Central memory CD8-positive, alpha-beta T cell (primary cell): ENCODE results near the gene ARHGAP15.
A peak's percentile ranks its signal among the peaks of the same experiment; 100 is the strongest.

Experiments used
- ATAC-seq: fragments of 150-1000 bp; cut with Tn5 transposase; replicated peaks from 2 replicates; pipeline ENCODE4 v1.10.0; 2022; ENCODE audit warnings: mild to moderate bottlenecking, moderate FRiP score, moderate number of reproducible peaks; ENCODE audit not compliant: poor library complexity, severe bottlenecking; ENCODE audit errors: extremely low read depth
- DNase-seq, 2 donors: peaks; one replicate each; pipeline ENCODE4 v3.0.0; 2021; ENCODE audit warnings: low spot score in 2 of 2
- H3K27ac Mint-ChIP-seq: one replicate; pipeline ENCODE4 v1.8.0; 2022; ENCODE audit warnings: low read depth, mild to moderate bottlenecking, moderate library complexity, mixed read lengths
- H3K27me3 Mint-ChIP-seq: one replicate; pipeline ENCODE4 v1.8.0; 2022; ENCODE audit warnings: mixed read lengths
- H3K36me3 Mint-ChIP-seq: one replicate; pipeline ENCODE4 v1.8.0; 2022; ENCODE audit warnings: mild to moderate bottlenecking, moderate library complexity, mixed read lengths; ENCODE audit not compliant: insufficient read depth
- H3K4me1 Mint-ChIP-seq: one replicate; pipeline ENCODE4 v1.8.0; 2022; ENCODE audit warnings: mixed read lengths
- H3K4me3 Mint-ChIP-seq: one replicate; pipeline ENCODE4 v1.8.0; 2022; ENCODE audit warnings: mild to moderate bottlenecking, moderate library complexity, mixed read lengths
- H3K9me3 Mint-ChIP-seq: one replicate; pipeline ENCODE4 v1.8.0; 2022; ENCODE audit warnings: mixed read lengths

Gene ARHGAP15

GRCh38 chr2:143263066-143263625 is 133.9 kb downstream of the ARHGAP15 start:
- Mint-ChIP-seq H3K9me3 (peaks cover 4% of the 10 kb centered on the region), H3K27ac (peak overlapping the region; percentile 84), H3K4me3 (no peak overlapping the region), H3K36me3 (peaks cover 15% of the 10 kb centered on the region), H3K27me3 (no peaks in the 10 kb centered on the region), H3K4me1 (peaks cover 46% of the 10 kb centered on the region)
- ATAC-seq (no peak), DNase-seq (no peak)

DNA sequence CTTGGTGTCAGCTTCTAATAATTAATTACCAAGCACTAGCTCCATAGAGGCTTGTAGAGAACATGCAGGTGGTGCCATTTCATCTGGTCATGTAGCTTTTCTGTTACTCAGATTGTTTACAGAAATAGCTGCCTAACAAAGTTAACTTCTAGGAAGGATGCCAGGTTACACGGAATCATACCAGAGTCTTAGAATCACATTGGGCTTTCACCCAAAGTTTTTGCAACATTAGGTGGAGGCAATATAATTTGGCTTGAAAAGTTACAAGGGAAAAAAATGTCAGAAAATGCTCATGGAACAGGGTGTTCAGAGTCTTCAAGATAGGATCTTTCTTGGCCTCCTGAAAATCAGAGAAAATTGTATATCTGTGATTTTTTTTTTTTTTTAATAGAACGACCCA is 135.6 kb downstream of the ARHGAP15 start:
- H3K4me1 Mint-ChIP-seq = peaks cover 32% of the 10 kb centered on the region
- H3K4me3 Mint-ChIP-seq = no peak overlapping the region
- peaks cover 4% of the 10 kb centered on the region for H3K9me3 Mint-ChIP-seq
- DNase-seq (no peak), ATAC-seq (no peak)
- no peak overlapping the region for H3K27ac Mint-ChIP-seq
- H3K36me3 Mint-ChIP-seq = peaks cover 10% of the 10 kb centered on the region
- no peaks in the 10 kb centered on the region for H3K27me3 Mint-ChIP-seq

GRCh38 chr2:143279672-143280071 is 150.5 kb downstream of the ARHGAP15 start:
- Mint-ChIP-seq H3K36me3 (peaks cover 7% of the 10 kb centered on the region), H3K9me3 (no peaks in the 10 kb centered on the region), H3K27ac (peak overlapping the region; percentile 69), H3K4me1 (peaks cover 72% of the 10 kb centered on the region), H3K27me3 (no peaks in the 10 kb centered on the region), H3K4me3 (no peak overlapping the region)
- no peak for ATAC-seq
- DNase-seq = no peak

DNA sequence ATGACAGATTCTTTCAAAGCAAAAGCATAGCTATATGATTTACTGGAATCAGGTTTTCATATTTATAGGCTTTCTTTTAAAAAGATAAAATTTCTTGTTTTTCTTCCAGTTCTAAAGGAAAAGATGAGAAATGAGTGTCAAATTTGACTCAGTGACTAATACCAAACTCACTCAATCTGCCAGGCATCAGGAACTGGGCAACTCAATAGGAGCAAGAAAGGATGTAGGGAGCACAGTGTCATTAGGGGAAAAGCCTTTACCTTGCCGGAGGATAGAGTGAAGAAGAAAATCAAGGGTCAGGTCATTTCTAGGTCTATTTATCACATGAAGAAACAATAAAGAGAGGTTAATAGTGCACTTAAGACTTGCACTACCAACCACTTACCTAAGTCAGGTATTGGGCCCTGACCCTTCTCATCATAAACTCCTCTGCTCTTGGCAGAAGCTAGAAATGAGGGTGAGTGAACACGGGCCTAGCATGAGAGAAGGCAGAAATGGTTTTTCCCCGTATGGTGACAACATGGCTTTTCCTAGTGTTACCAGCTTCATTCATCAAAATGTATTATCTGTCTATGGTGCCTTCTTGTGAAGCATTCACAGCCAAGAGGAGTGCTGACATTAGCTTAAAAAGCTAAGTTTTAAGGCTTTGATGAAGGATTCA is 151.0 kb downstream of the ARHGAP15 start:
- H3K36me3 Mint-ChIP-seq = peaks cover 7% of the 10 kb centered on the region
- no peak for ATAC-seq
- H3K27me3 Mint-ChIP-seq = no peaks in the 10 kb centered on the region
- H3K9me3 Mint-ChIP-seq = no peaks in the 10 kb centered on the region
- no peak overlapping the region for H3K4me3 Mint-ChIP-seq
- H3K27ac Mint-ChIP-seq = peak overlapping the region; percentile 69
- peaks cover 67% of the 10 kb centered on the region for H3K4me1 Mint-ChIP-seq
- DNase-seq = no peak

DNA sequence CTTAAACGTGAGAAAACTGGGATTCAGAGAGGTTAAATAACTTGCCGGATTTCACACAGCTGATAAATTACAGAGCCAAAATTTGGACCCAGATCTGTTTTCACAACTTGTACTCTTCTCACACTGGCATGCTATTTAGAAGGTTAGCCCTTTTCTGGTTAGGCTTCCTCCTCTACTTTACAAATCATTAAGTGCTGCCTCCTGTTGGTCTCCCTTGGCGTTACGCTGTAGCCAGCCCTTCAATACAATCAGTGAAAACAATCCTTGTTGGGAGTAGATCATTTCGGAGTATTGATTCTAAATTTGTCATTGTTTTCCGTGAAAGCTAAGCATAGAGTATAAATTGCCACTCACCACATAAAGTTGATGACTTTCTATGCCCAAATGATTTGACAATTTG is 153.5 kb downstream of the ARHGAP15 start:
- Mint-ChIP-seq H3K4me3 (no peak overlapping the region), H3K27me3 (no peaks in the 10 kb centered on the region), H3K36me3 (peaks cover 11% of the 10 kb centered on the region), H3K9me3 (no peaks in the 10 kb centered on the region), H3K27ac (no peak overlapping the region), H3K4me1 (peaks cover 45% of the 10 kb centered on the region)
- ATAC-seq (no peak), DNase-seq (no peak)

DNA sequence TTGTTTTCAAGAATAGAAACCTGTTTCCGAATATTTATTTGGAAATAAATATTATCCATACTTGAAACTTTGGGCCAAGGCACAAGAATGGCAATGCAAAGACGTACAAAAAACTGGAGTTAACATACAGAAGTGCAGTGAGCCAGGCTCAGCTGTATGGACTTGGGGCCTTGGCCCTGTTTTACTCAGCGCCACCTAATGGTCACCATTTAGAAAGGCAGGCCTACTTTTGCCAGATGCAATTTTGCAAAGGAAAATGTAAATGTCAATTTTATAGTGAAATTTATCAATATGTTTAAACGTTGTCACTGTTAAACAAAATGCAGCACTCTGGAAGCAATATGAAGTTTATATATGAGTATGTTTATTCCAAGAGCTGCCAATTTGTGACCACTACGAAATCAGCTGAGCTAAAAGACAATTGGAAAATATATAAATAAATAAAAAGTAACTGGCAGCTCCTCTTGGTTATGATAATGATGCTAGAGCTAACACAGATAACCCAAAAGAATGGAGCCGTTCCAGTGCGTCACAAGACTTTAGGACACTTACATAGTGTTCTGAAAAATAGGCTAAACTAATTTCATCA is 155.0 kb downstream of the ARHGAP15 start:
- ATAC-seq (no peak), DNase-seq (no peak)
- Mint-ChIP-seq H3K27ac (peak overlapping the region; percentile 38), H3K4me3 (no peak overlapping the region), H3K9me3 (no peaks in the 10 kb centered on the region), H3K4me1 (peaks cover 50% of the 10 kb centered on the region), H3K36me3 (peaks cover 11% of the 10 kb centered on the region), H3K27me3 (no peaks in the 10 kb centered on the region)

DNA sequence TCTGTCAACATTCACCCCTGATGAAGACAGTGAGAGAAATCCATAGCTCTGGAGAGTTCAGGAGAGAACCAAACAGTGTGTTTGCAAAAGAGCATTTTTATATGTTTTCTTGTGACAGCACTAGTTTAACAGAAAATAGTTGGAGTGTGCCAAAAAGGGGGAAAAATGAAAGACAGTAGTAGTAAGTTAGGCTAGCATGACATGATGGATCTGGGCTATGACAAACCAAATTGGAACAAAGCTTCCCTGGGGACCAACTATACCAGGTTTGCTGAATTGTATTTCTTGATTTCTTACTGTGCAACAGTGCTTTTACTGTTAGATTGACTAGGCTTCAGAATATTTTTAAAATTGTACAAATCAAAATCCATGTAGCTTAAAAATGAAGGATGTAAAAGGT is 159.8 kb downstream of the ARHGAP15 start:
- H3K4me1 Mint-ChIP-seq = peaks cover 47% of the 10 kb centered on the region
- H3K9me3 Mint-ChIP-seq = no peaks in the 10 kb centered on the region
- DNase-seq (no peak), ATAC-seq (no peak)
- H3K27me3 Mint-ChIP-seq = no peaks in the 10 kb centered on the region
- no peak overlapping the region for H3K4me3 Mint-ChIP-seq
- peak overlapping the region; percentile 25 for H3K27ac Mint-ChIP-seq
- peaks cover 7% of the 10 kb centered on the region for H3K36me3 Mint-ChIP-seq

DNA sequence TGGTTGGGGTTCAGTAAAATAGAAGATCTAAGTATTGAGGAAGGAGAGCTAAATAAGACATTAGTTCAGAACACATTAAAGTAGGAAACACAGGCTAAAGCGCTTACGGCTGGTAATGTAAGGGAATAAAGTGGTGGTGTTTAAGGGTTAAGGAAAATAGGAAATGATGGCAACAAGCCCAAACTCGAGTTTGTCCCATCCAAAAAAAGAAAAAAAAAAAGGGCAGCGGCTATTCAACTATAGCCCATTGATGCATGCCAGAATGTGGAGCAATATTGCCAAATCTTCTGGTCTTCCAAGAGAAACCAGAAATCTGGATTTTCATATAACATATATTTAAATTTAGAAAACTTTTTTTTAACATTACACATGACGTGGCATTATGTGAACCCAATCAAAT is 161.0 kb downstream of the ARHGAP15 start:
- no peak overlapping the region for H3K4me3 Mint-ChIP-seq
- peaks cover 51% of the 10 kb centered on the region for H3K4me1 Mint-ChIP-seq

DNA sequence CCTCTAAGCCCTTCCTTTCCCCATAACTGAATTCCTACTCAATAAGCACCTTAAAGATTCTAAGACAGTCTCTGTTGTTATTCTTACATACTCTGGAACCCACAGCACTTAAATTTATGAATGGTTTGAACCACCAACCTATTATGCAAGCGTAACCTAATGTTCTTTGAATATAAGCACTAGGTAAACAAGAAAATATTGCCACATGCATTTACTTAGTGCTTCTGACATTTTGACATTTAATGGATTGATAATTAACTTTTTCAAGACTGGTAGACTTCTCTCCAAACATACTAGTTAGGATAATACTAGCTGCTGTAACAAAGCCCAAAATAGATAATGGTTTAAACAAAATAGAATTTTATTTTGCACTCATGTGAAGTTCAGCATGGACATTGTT is 164.8 kb downstream of the ARHGAP15 start:
- Mint-ChIP-seq H3K27ac (peak overlapping the region; percentile 4), H3K36me3 (peaks cover 2% of the 10 kb centered on the region), H3K4me1 (peaks cover 60% of the 10 kb centered on the region), H3K27me3 (no peaks in the 10 kb centered on the region), H3K9me3 (no peaks in the 10 kb centered on the region), H3K4me3 (no peak overlapping the region)
- no peak for ATAC-seq
- no peak for DNase-seq

More for the DNA sequence above, 161.0 kb downstream of the ARHGAP15 start:
- H3K27me3 Mint-ChIP-seq = no peaks in the 10 kb centered on the region
- H3K9me3 Mint-ChIP-seq = no peaks in the 10 kb centered on the region
- peaks cover 6% of the 10 kb centered on the region for H3K36me3 Mint-ChIP-seq
- DNase-seq = no peak
- H3K27ac Mint-ChIP-seq = peak overlapping the region; percentile 21
- ATAC-seq = no peak

DNA sequence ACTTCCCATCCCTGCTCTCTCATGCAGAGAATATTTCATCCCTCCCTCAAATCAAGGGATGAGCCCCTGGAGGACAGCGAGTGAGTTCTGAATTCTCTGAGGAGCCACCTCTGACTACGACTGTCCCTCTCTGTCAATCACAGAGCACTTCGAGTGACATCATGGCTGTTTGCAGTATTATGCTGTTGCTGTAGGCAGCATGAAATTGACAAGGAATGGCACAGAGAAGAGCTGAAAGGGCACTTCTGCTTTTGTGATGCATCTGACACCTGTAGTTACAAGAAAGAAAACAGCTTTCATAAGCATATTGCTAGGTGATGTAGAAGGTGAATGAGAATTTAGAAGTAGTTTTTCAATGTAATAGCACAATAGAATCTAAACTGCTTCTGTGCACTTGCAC is 166.9 kb downstream of the ARHGAP15 start:
- no peak for ATAC-seq
- peaks cover 53% of the 10 kb centered on the region for H3K4me1 Mint-ChIP-seq
- DNase-seq = no peak

GRCh38 chr2:143297182-143297581 is 168.0 kb downstream of the ARHGAP15 start:
- H3K36me3 Mint-ChIP-seq = peaks cover 2% of the 10 kb centered on the region
- H3K9me3 Mint-ChIP-seq = no peaks in the 10 kb centered on the region
- H3K27ac Mint-ChIP-seq = peak overlapping the region; percentile 1
- no peak overlapping the region for H3K4me3 Mint-ChIP-seq
- no peaks in the 10 kb centered on the region for H3K27me3 Mint-ChIP-seq
- ATAC-seq (no peak), DNase-seq (no peak)
- peaks cover 47% of the 10 kb centered on the region for H3K4me1 Mint-ChIP-seq

More for the DNA sequence above, 166.9 kb downstream of the ARHGAP15 start:
- Mint-ChIP-seq H3K9me3 (no peaks in the 10 kb centered on the region), H3K36me3 (peaks cover 2% of the 10 kb centered on the region), H3K4me3 (no peak overlapping the region), H3K27ac (no peak overlapping the region), H3K27me3 (no peaks in the 10 kb centered on the region)

DNA sequence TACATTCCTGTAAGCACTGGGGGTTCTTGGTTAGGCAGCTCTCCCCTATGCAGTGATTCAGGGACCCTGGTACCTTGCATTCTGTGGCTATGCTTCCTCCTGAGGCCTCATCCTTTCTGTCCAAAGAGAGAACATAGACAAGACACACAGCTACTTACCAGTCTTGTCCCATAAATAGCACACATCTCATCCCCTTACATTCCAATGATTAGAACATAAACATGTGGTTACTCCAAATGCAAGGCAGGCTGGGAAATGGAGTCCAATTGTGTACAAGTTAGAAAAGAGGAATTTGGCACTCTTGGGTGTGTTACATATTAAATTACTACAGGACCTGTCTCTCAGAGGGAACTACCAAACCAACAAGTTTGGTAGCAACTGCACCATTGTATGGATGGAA is 171.3 kb downstream of the ARHGAP15 start:
- no peaks in the 10 kb centered on the region for H3K27me3 Mint-ChIP-seq
- ATAC-seq (no peak), DNase-seq (no peak)
- H3K27ac Mint-ChIP-seq = no peak overlapping the region
- H3K9me3 Mint-ChIP-seq = no peaks in the 10 kb centered on the region
- H3K36me3 Mint-ChIP-seq = peaks cover 2% of the 10 kb centered on the region
- peaks cover 36% of the 10 kb centered on the region for H3K4me1 Mint-ChIP-seq
- H3K4me3 Mint-ChIP-seq = no peak overlapping the region

DNA sequence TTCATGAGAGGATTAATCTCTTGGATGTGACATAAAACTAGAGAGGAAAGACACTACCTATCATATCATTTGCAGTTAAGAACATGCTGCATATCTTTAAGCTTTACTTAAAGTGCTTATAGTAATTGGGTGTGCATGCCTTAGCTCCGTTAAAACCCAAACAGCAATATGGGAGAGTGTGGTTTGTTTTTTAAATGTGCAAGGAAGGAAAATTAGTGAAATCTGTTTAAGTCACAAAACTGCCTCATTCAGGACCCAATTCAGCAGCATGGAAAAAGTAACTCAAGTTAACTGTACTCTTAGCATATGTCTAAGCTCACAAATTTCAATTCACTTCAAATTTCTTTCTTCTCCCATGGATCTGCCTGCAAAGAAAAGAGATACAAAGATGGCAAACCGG is 182.2 kb downstream of the ARHGAP15 start:
- H3K36me3 Mint-ChIP-seq = peaks cover 5% of the 10 kb centered on the region
- peaks cover 48% of the 10 kb centered on the region for H3K4me1 Mint-ChIP-seq
- no peaks in the 10 kb centered on the region for H3K27me3 Mint-ChIP-seq
- H3K4me3 Mint-ChIP-seq = no peak overlapping the region
- DNase-seq (no peak), ATAC-seq (no peak)
- H3K27ac Mint-ChIP-seq = peak overlapping the region; percentile 29
- H3K9me3 Mint-ChIP-seq = no peaks in the 10 kb centered on the region
